Natural killer cell (primary cell): ENCODE data around the gene COLQ. TPM values are rescaled to one million over a fixed set of nuclear protein-coding genes. Genes with fewer than 3 reads are reported as not detected.
A peak's percentile ranks its signal among the peaks of the same experiment; 100 is the strongest.
"Not testable (repeated sequence)": the region's sequence is repeated elsewhere in the genome, so short reads cannot be mapped to it uniquely, and the experiment has no call there.

ENCODE experiments used
- ATAC-seq, 3 donors: fragments of 150-1000 bp in 2 of 3; fragments of 200-7000 bp in 1 of 3; cut with Tn5 transposase; 1 replicate in 1 of 3; 2 replicates in 2 of 3; pipeline ENCODE4 v1.10.0; 2021; ENCODE audit warnings: mild to moderate bottlenecking in 2 of 3, moderate library complexity in 2 of 3
- DNase-seq, 2 donors: peaks; one replicate each; pipeline versions ENCODE4 v3.0.0 to v3.0.0-alpha.2; 2013 to 2021; ENCODE audit warnings: mixed read lengths in 1 of 2
- H3K27ac ChIP-seq: one replicate; pipeline ENCODE4 v1.5.1; 2013; ENCODE audit warnings: mild to moderate bottlenecking, low read length
- H3K27me3 ChIP-seq: one replicate; pipeline ENCODE4 v1.6.1; 2013; ENCODE audit warnings: low read length; ENCODE audit not compliant: control insufficient read depth, insufficient read depth
- H3K36me3 ChIP-seq: one replicate; pipeline ENCODE4 v1.6.1; 2013; ENCODE audit warnings: low read length; ENCODE audit not compliant: control insufficient read depth, insufficient read depth
- H3K4me1 ChIP-seq: one replicate; pipeline ENCODE4 v1.6.1; 2013; ENCODE audit warnings: low read length; ENCODE audit not compliant: control insufficient read depth, insufficient read depth
- H3K4me3 ChIP-seq: one replicate; pipeline ENCODE4 v1.5.1; 2013; ENCODE audit warnings: low read length
- H3K9me3 ChIP-seq: one replicate; pipeline ENCODE4 v1.6.1; 2013; ENCODE audit warnings: low read length; ENCODE audit not compliant: control insufficient read depth, insufficient read depth
- H3K27ac Mint-ChIP-seq, 2 donors: one replicate each; pipeline ENCODE4 v1.8.0; 2022; ENCODE audit warnings: mild to moderate bottlenecking in 2 of 2, mixed read lengths in 2 of 2, moderate library complexity in 1 of 2
- H3K27me3 Mint-ChIP-seq, 2 donors: one replicate each; pipeline ENCODE4 v1.8.0; 2022; ENCODE audit warnings: low read depth in 2 of 2, mixed read lengths in 2 of 2
- H3K36me3 Mint-ChIP-seq: one replicate; pipeline ENCODE4 v1.8.0; 2022; ENCODE audit warnings: mixed read lengths
- H3K4me1 Mint-ChIP-seq, 2 donors: one replicate each; pipeline ENCODE4 v1.8.0; 2022; ENCODE audit warnings: mixed read lengths in 2 of 2
- H3K4me3 Mint-ChIP-seq: one replicate; pipeline ENCODE4 v1.8.0; 2022; ENCODE audit warnings: mild to moderate bottlenecking, moderate library complexity, mixed read lengths
- H3K9me3 Mint-ChIP-seq, 2 donors: one replicate each; pipeline ENCODE4 v1.8.0; 2022; ENCODE audit warnings: mixed read lengths in 2 of 2
- WGBS: methylation state at CpG from one replicate; pipeline ENCODE4 v1.1.7; 2013; ENCODE audit warnings: missing lambda C conversion rate; ENCODE audit not compliant: insufficient coverage; 5-methylcytosine and 5-hydroxymethylcytosine counted together
- intact Hi-C: fragments of 100-400 bp; cut with micrococcal nuclease; formaldehyde crosslinking; loops from one replicate; pipeline ENCODE4 v1.14.2; 2022
- total RNA-seq, 4 donors: library from RNA; stranded (reverse); fragments of 120-200 nt in 1 of 4; gene quantifications; one replicate each; pipeline versions ENCODE4 v1.2.3 to v1.2.4, GENCODE V29; 2013 to 2022
- TF ChIP-seq, protein P1 (sequence below): fragments of 200-600 bp; IDR thresholded peaks from one replicate; pipeline ENCODE4 v1.8.0; 2022; ENCODE audit warnings: antibody characterized with exemption

COLQ gene
- total RNA-seq, 3 donors from 2014 or later (not counting 1 experiment from before 2014, with no cell fraction given) = 37.7 to 60.7 (median 55.8) TPM

DNA sequence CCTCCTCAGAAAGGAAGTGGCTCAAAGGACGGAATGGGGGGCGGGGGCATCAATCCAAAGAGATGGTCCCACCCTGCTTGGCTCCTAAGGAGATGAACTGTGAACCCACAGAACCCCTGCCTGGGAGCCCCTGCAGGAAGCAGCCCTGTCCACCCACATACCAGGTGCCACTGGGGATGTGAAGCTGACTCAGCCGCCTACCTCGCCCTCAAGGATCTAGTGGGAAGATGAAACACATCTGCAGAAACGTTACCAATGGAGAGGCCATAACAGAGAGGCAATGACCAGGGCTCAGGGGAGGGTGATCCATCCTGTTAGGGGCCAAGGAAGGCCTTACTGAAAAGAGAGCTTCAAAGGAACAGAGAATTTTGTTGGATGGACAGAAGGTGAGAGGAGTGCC lies 59.1 kb downstream of the COLQ start:
- intact Hi-C loops = no loop called here
- H3K27ac ChIP-seq = no peak overlapping the region
- ATAC-seq = no peak
- Mint-ChIP-seq H3K9me3 (no peaks in the 10 kb centered on the region), H3K4me1 (peaks cover 58 to 65% of the 10 kb centered on the region in 2 donors), H3K4me3 (no peak overlapping the region), H3K27ac (peak overlapping the region; percentile 70 to 80), H3K27me3 (no peaks in the 10 kb centered on the region), H3K36me3 (peaks cover 6% of the 10 kb centered on the region)
- H3K4me3 ChIP-seq = no peak overlapping the region
- H3K9me3 ChIP-seq = peaks cover 5% of the 10 kb centered on the region
- H3K27me3 ChIP-seq = no peaks in the 10 kb centered on the region
- peaks cover 49% of the 10 kb centered on the region for H3K4me1 ChIP-seq
- H3K36me3 ChIP-seq = no peaks in the 10 kb centered on the region
- WGBS = 51% methylated on average over 5 of the region's 5 CpGs
- DNase-seq = no peak
- TF ChIP-seq, protein P1, sequence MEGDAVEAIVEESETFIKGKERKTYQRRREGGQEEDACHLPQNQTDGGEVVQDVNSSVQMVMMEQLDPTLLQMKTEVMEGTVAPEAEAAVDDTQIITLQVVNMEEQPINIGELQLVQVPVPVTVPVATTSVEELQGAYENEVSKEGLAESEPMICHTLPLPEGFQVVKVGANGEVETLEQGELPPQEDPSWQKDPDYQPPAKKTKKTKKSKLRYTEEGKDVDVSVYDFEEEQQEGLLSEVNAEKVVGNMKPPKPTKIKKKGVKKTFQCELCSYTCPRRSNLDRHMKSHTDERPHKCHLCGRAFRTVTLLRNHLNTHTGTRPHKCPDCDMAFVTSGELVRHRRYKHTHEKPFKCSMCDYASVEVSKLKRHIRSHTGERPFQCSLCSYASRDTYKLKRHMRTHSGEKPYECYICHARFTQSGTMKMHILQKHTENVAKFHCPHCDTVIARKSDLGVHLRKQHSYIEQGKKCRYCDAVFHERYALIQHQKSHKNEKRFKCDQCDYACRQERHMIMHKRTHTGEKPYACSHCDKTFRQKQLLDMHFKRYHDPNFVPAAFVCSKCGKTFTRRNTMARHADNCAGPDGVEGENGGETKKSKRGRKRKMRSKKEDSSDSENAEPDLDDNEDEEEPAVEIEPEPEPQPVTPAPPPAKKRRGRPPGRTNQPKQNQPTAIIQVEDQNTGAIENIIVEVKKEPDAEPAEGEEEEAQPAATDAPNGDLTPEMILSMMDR = no peak

DNA sequence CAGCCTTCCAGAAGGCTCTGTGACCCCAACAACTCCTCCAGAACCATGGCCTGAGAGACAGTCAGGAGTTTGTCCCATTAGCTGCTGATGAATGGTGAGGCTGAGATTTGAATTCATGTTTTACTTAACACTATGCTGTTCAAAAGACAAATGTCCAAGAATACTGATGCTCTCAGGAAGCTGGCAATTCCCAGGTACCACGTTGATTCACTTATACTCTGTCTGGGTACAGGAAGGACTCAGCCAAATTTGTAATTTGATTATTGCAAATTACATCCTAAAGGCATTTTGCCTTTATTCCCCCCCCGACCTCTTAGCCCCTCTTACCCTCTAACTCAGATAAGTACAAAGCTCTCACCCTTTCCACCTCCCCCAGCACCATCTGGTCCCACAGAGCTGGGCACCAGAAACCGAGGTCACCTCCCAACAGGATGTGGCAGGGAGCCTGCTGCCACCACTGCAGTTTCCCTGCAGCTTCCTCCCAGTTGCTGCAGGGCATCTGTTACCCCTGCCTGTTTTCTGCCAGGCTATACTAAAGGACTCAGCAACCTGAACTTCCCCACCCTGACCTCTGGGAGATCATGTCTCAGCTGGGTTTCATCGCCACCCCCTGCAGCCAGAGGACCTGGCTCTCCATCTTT lies 60.5 kb downstream of the COLQ start:
- H3K4me3 ChIP-seq = no peak overlapping the region
- H3K27me3 ChIP-seq = no peaks in the 10 kb centered on the region
- intact Hi-C loops = no loop called here
- H3K9me3 ChIP-seq = peaks cover 5% of the 10 kb centered on the region
- no peaks in the 10 kb centered on the region for H3K9me3 Mint-ChIP-seq
- WGBS = 15% methylated on average over 4 of the region's 4 CpGs
- peaks cover 36% of the 10 kb centered on the region for H3K4me1 ChIP-seq
- DNase-seq (peak in 1 of 2 donors; percentile 33), ATAC-seq (peak; percentile 53 to 67 (median 54))
- H3K27ac ChIP-seq = no peak overlapping the region
- TF ChIP-seq, protein P1 = no peak
- H3K4me3 Mint-ChIP-seq = peak overlapping the region; percentile 80
- H3K36me3 Mint-ChIP-seq = peaks cover 6% of the 10 kb centered on the region
- H3K27ac Mint-ChIP-seq = peak overlapping the region; percentile 81 to 86
- peaks cover 4% of the 10 kb centered on the region for H3K36me3 ChIP-seq
- H3K4me1 Mint-ChIP-seq = peaks cover 43 to 51% of the 10 kb centered on the region in 2 donors
- no peaks in the 10 kb centered on the region for H3K27me3 Mint-ChIP-seq

DNA sequence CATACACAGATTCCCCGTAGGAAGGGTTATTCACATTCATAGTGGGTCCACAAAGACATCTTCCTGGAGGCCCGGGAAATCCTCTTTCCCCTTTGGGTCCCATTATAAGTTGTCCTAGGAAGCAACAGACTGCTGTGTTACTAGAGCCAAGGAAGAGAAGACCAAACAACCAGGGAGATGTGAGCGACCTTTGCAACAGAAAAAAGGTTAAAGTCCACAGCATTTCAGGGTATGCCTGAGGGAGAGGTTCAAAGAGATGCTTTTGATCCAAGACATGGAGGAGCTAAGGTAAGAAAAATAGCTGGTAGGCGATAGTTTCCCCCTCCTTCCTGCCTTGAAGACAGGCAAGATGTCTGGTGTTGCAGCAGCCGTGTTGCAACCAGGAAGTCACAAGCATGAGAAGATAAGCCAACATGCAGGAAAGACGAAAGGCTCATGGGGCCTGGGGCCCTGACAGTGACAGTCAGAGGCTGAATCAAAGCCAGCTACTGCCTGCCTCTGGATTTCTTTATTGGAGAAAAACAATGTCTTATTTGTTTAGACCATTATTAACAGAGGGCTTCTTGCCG lies 63.2 kb downstream of the COLQ start:
- Mint-ChIP-seq H3K9me3 (no peaks in the 10 kb centered on the region), H3K27ac (peak overlapping the region; percentile 40 to 60), H3K4me1 (peaks cover 34 to 42% of the 10 kb centered on the region in 2 donors), H3K4me3 (no peak overlapping the region), H3K36me3 (peaks cover 6% of the 10 kb centered on the region), H3K27me3 (no peaks in the 10 kb centered on the region)
- peaks cover 36% of the 10 kb centered on the region for H3K4me1 ChIP-seq
- H3K27ac ChIP-seq = no peak overlapping the region
- intact Hi-C loops = no loop called here
- ATAC-seq (no peak), DNase-seq (no peak)
- TF ChIP-seq, protein P1 = no peak
- no peaks in the 10 kb centered on the region for H3K27me3 ChIP-seq
- H3K9me3 ChIP-seq = peaks cover 5% of the 10 kb centered on the region
- no peak overlapping the region for H3K4me3 ChIP-seq
- H3K36me3 ChIP-seq = peaks cover 7% of the 10 kb centered on the region
- 76% methylated on average over 6 of the region's 7 CpGs for WGBS

DNA sequence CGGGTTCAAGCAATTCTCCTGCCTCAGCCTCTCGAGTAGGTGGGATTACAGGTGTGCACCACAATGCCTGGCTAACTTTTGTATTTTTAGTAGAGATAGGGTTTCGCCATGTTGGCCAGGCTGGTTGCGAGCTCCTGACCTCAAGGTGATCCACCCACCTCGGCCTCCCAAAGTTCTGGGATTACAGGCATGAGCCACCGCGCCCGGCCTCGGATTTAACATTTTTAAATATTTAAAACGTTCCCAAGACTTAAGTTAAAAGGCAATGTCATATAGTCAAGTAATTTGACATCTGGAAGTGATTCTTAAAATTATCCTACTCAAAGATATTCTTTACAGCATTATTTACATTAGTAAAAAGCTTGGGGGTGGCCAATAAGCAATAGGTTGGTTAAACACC lies 64.6 kb downstream of the COLQ start:
- H3K27ac ChIP-seq, H3K4me3 Mint-ChIP-seq, H3K9me3 ChIP-seq, H3K36me3 ChIP-seq, ATAC-seq, H3K4me3 ChIP-seq, H3K9me3 Mint-ChIP-seq, H3K27me3 ChIP-seq, H3K27me3 Mint-ChIP-seq, intact Hi-C loops, DNase-seq, H3K27ac Mint-ChIP-seq, H3K36me3 Mint-ChIP-seq: not testable (repeated sequence)
- peaks cover 30% of the 10 kb centered on the region for H3K4me1 ChIP-seq
- over 99% methylated on average over 9 of the region's 10 CpGs for WGBS
- H3K4me1 Mint-ChIP-seq = peaks cover 32 to 36% of the 10 kb centered on the region in 2 donors
